Measurements from ENCODE around the gene SLC43A3. TPM values are rescaled to one million over a fixed set of nuclear protein-coding genes. Genes with fewer than 3 reads are reported as not detected.

The SLC43A3 gene
- total RNA-seq, 1 experiment from 2014 or later, result 21.4 TPM

DNA sequence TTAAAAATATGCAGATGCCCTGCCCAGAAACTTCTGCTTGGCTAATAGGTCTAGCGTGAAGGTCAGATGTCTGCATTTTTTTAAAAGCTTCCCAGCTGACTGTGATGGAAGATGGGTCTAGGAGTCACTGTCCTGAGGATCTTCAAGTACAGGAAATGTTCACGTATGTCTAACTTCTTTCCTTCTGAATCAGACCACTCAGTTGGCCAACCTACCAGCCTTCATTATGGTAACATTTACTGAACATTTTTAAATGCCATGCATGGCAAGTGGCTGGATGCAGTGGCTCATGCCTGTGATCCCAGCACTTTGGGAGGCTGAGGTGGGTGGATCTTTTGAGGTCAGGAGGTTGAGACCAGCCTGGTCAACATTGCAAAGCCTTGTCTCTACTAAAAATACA, 35.4 kb downstream of the SLC43A3 start:
- Histone ChIP-seq H3K56ac (ENCODE audit: insufficient read length, low read depth, low read length) (no peak overlapping the region), H3K23me2 (ENCODE audit: insufficient read length, low read depth, low read length, poor library complexity, severe bottlenecking) (no peaks in the 10 kb centered on the region), H2BK12ac (ENCODE audit: insufficient read length, low read depth, low read length) (no peak overlapping the region), H3K79me2 (ENCODE audit: insufficient read depth, low read length) (no peaks in the 10 kb centered on the region), H2AK5ac (ENCODE audit: insufficient read length, low read length) (no peak overlapping the region), H3T11ph (ENCODE audit: low read length) (no peak overlapping the region), H3K9me3 (ENCODE audit: control insufficient read depth, low read depth, low read length) (no peaks in the 10 kb centered on the region), H3K9ac (ENCODE audit: extremely low read depth, insufficient read length, low read length) (no peak overlapping the region), H2BK15ac (ENCODE audit: low read depth, low read length) (no peak overlapping the region), H4K5ac (ENCODE audit: insufficient read length, low read depth, low read length) (no peak overlapping the region), H2BK120ac (ENCODE audit: low read depth, low read length, poor library complexity, severe bottlenecking) (no peak overlapping the region), H2BK5ac (ENCODE audit: insufficient read length, low read length) (no peak overlapping the region), H4K8ac (replicated peaks; ENCODE audit: insufficient read length, low read depth, low read length) (no peak overlapping the region), H2BK20ac (ENCODE audit: low read depth, low read length, poor library complexity, severe bottlenecking) (no peak overlapping the region), H3K4me1 (ENCODE audit: insufficient read depth, low read length) (no peaks in the 10 kb centered on the region), H3K4me2 (ENCODE audit: insufficient read depth, insufficient read length, low read length) (no peak overlapping the region), H3K14ac (ENCODE audit: insufficient read depth, low read length) (no peak overlapping the region), H2AFZ (ENCODE audit: low read length) (no peak overlapping the region), H3K27me3 (ENCODE audit: insufficient read depth, low read length) (no peaks in the 10 kb centered on the region; the same call in 1 of the 2 replicates), H4K20me1 (ENCODE audit: control insufficient read depth, insufficient read depth, insufficient read length) (no peaks in the 10 kb centered on the region), H3K23ac (ENCODE audit: insufficient read length, low read depth, low read length) (no peak overlapping the region), H3K79me1 (ENCODE audit: insufficient read depth, low read depth, low read length, poor library complexity, severe bottlenecking) (no peaks in the 10 kb centered on the region), H3K18ac (ENCODE audit: insufficient read length, low read depth, low read length) (no peak overlapping the region), H3K4ac (ENCODE audit: low read depth, low read length) (no peak overlapping the region), H3K27ac (ENCODE audit: insufficient read length, low read depth, low read length) (no peak overlapping the region), H4K91ac (ENCODE audit: insufficient read length, low read depth, low read length) (no peak overlapping the region)
- Mint-ChIP-seq H3K9me3 (no peaks in the 10 kb centered on the region), H3K4me3 (no peak overlapping the region), H3K36me3 (ENCODE audit: insufficient read depth in 1 of 3, low read depth in 3 of 3) (no peaks in the 10 kb centered on the region), H3K27ac (no peak overlapping the region), H3K4me1 (no peaks in the 10 kb centered on the region), H3K27me3 (ENCODE audit: low read depth) (peaks cover 42% of the 10 kb centered on the region)
- TF ChIP-seq, protein P1, sequence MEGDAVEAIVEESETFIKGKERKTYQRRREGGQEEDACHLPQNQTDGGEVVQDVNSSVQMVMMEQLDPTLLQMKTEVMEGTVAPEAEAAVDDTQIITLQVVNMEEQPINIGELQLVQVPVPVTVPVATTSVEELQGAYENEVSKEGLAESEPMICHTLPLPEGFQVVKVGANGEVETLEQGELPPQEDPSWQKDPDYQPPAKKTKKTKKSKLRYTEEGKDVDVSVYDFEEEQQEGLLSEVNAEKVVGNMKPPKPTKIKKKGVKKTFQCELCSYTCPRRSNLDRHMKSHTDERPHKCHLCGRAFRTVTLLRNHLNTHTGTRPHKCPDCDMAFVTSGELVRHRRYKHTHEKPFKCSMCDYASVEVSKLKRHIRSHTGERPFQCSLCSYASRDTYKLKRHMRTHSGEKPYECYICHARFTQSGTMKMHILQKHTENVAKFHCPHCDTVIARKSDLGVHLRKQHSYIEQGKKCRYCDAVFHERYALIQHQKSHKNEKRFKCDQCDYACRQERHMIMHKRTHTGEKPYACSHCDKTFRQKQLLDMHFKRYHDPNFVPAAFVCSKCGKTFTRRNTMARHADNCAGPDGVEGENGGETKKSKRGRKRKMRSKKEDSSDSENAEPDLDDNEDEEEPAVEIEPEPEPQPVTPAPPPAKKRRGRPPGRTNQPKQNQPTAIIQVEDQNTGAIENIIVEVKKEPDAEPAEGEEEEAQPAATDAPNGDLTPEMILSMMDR (conservative IDR thresholded peaks at IDR 0.05), result no peak
- WGBS (ENCODE audit: extremely low coverage, insufficient read length, low lambda C conversion rate), result no CpG with 5 or more reads among the region's 2 CpGs
- DNase-seq, result no peak

Measured in H9 (cell line).